Central memory CD8-positive, alpha-beta T cell (primary cell): ENCODE results near the gene COQ10A.

Experiments used
- ATAC-seq: fragments of 150-1000 bp; cut with Tn5 transposase; replicated peaks from 2 replicates; pipeline ENCODE4 v1.10.0; 2022; ENCODE audit warnings: mild to moderate bottlenecking, moderate FRiP score, moderate number of reproducible peaks; ENCODE audit not compliant: poor library complexity, severe bottlenecking; ENCODE audit errors: extremely low read depth
- DNase-seq, 2 donors: peaks; one replicate each; pipeline ENCODE4 v3.0.0; 2021; ENCODE audit warnings: low spot score in 2 of 2
- H3K27ac Mint-ChIP-seq: one replicate; pipeline ENCODE4 v1.8.0; 2022; ENCODE audit warnings: low read depth, mild to moderate bottlenecking, moderate library complexity, mixed read lengths
- H3K27me3 Mint-ChIP-seq: one replicate; pipeline ENCODE4 v1.8.0; 2022; ENCODE audit warnings: mixed read lengths
- H3K36me3 Mint-ChIP-seq: one replicate; pipeline ENCODE4 v1.8.0; 2022; ENCODE audit warnings: mild to moderate bottlenecking, moderate library complexity, mixed read lengths; ENCODE audit not compliant: insufficient read depth
- H3K4me1 Mint-ChIP-seq: one replicate; pipeline ENCODE4 v1.8.0; 2022; ENCODE audit warnings: mixed read lengths
- H3K4me3 Mint-ChIP-seq: one replicate; pipeline ENCODE4 v1.8.0; 2022; ENCODE audit warnings: mild to moderate bottlenecking, moderate library complexity, mixed read lengths
- H3K9me3 Mint-ChIP-seq: one replicate; pipeline ENCODE4 v1.8.0; 2022; ENCODE audit warnings: mixed read lengths

COQ10A gene

GRCh38 chr12:56230432-56231183, 36.1 kb upstream of the COQ10A start:
- no peak overlapping the region for H3K27ac Mint-ChIP-seq
- DNase-seq (no peak), ATAC-seq (no peak)
- H3K4me1 Mint-ChIP-seq = peaks cover 1% of the 10 kb centered on the region
- H3K27me3 Mint-ChIP-seq = no peaks in the 10 kb centered on the region
- no peaks in the 10 kb centered on the region for H3K9me3 Mint-ChIP-seq
- H3K4me3 Mint-ChIP-seq = no peak overlapping the region
- peaks cover 10% of the 10 kb centered on the region for H3K36me3 Mint-ChIP-seq

DNA sequence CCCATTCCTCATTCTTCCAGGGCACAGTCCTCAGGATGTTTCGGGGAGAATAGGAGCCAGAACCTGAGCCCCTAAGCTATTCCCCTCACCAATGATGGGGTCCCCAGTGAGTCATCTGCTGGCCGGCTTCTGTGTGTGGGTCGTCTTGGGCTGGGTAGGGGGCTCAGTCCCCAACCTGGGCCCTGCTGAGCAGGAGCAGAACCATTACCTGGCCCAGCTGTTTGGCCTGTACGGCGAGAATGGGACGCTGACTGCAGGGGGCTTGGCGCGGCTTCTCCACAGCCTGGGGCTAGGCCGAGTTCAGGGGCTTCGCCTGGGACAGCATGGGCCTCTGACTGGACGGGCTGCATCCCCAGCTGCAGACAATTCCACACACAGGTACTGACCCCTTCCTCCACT, 35.6 kb upstream of the COQ10A start:
- no peaks in the 10 kb centered on the region for H3K9me3 Mint-ChIP-seq
- H3K36me3 Mint-ChIP-seq = peaks cover 10% of the 10 kb centered on the region
- DNase-seq (no peak), ATAC-seq (no peak)
- H3K27me3 Mint-ChIP-seq = no peaks in the 10 kb centered on the region
- no peak overlapping the region for H3K27ac Mint-ChIP-seq
- H3K4me3 Mint-ChIP-seq = no peak overlapping the region
- no peaks in the 10 kb centered on the region for H3K4me1 Mint-ChIP-seq

DNA sequence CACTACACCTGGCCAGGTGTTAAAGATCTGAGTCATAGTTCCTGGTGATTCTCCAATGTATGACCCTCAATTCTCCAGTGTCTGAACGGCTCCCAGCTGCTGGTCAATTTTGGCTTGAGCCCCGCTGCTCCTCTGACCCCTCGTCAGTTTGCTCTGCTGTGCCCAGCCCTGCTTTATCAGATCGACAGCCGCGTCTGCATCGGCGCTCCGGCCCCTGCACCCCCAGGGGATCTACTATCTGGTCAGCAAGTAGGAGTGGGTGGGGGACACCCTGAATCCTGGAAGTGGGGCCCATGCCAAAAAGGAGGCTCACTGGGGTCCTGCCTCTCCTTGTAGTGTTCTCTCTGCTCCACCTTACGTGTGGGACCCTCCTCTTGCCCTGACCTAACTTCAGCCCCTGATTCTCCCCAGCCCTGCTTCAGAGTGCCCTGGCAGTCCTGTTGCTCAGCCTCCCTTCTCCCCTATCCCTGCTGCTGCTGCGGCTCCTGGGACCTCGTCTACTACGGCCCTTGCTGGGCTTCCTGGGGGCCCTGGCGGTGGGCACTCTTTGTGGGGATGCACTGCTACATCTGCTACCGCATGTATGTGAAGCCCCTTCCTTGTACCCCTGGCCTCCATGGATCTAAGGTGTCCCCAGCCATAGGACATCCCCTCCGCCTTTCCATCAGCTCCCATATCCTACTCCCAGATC, 31.9 kb upstream of the COQ10A start:
- H3K36me3 Mint-ChIP-seq = peaks cover 4% of the 10 kb centered on the region
- DNase-seq = no peak
- H3K4me3 Mint-ChIP-seq = no peak overlapping the region
- H3K9me3 Mint-ChIP-seq = no peaks in the 10 kb centered on the region
- no peaks in the 10 kb centered on the region for H3K27me3 Mint-ChIP-seq
- peak overlapping the region; percentile 3 for H3K27ac Mint-ChIP-seq
- H3K4me1 Mint-ChIP-seq = peaks cover 5% of the 10 kb centered on the region
- no peak for ATAC-seq

DNA sequence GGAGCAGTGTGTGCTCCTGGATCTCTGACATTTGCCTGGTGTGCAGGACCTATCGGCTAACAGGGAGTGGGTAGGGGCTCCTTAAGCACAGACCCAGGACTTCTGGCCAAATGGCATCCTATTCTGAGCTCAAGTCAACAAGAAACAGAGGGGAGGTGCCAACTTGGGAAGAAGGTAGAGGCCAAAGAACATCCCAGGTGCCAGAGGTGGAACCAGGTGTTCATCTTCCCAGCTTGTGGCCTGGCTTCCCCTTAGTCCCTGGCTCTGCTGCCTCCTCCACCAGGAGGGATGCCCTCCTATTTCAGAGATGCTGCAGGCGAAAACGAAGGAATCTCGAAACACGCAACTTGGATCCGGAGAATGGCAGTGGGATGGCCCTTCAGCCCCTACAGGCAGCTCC, 30.7 kb upstream of the COQ10A start:
- H3K27ac Mint-ChIP-seq = no peak overlapping the region
- H3K4me3 Mint-ChIP-seq = no peak overlapping the region
- H3K4me1 Mint-ChIP-seq = peaks cover 5% of the 10 kb centered on the region
- H3K27me3 Mint-ChIP-seq = no peaks in the 10 kb centered on the region
- DNase-seq (no peak), ATAC-seq (no peak)
- peaks cover 7% of the 10 kb centered on the region for H3K36me3 Mint-ChIP-seq
- H3K9me3 Mint-ChIP-seq = no peaks in the 10 kb centered on the region

DNA sequence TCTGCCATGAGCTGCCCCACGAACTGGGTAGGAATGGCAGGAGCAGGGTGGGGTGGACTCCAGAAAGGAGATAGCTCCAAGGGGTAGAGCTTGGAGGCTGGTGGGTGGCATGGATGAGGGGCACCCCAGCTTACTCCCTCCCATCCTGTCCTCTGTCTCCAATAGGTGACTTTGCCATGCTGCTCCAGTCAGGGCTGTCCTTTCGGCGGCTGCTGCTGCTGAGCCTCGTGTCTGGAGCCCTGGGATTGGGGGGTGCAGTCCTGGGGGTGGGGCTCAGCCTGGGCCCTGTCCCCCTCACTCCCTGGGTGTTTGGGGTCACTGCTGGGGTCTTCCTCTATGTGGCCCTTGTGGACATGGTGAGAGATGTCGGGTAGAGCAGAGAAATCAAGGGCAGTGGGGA, 29.8 kb upstream of the COQ10A start:
- Mint-ChIP-seq H3K36me3 (peaks cover 9% of the 10 kb centered on the region), H3K27ac (no peak overlapping the region), H3K27me3 (no peaks in the 10 kb centered on the region), H3K9me3 (no peaks in the 10 kb centered on the region), H3K4me1 (peaks cover 5% of the 10 kb centered on the region), H3K4me3 (no peak overlapping the region)
- no peak for DNase-seq
- ATAC-seq = no peak

DNA sequence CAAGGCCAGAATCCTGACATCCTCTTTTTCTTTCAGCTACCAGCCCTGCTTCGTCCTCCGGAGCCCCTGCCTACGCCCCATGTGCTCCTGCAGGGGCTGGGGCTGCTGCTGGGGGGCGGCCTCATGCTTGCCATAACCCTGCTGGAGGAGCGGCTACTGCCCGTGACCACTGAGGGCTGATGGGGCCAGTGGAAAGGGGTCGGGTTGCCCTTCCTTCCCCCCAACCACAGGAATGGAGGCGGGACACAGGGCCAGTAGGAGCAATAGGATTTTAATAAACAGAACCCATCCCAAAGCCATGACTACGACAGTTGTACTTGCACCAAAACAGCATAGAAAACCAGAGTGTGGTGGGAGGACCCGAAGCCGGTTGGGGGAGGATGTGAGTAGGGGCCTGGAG, 29.2 kb upstream of the COQ10A start:
- no peak overlapping the region for H3K4me3 Mint-ChIP-seq
- no peak for DNase-seq
- no peaks in the 10 kb centered on the region for H3K27me3 Mint-ChIP-seq
- no peak overlapping the region for H3K27ac Mint-ChIP-seq
- peaks cover 9% of the 10 kb centered on the region for H3K36me3 Mint-ChIP-seq
- H3K4me1 Mint-ChIP-seq = peaks cover 5% of the 10 kb centered on the region
- no peaks in the 10 kb centered on the region for H3K9me3 Mint-ChIP-seq
- ATAC-seq = no peak

DNA sequence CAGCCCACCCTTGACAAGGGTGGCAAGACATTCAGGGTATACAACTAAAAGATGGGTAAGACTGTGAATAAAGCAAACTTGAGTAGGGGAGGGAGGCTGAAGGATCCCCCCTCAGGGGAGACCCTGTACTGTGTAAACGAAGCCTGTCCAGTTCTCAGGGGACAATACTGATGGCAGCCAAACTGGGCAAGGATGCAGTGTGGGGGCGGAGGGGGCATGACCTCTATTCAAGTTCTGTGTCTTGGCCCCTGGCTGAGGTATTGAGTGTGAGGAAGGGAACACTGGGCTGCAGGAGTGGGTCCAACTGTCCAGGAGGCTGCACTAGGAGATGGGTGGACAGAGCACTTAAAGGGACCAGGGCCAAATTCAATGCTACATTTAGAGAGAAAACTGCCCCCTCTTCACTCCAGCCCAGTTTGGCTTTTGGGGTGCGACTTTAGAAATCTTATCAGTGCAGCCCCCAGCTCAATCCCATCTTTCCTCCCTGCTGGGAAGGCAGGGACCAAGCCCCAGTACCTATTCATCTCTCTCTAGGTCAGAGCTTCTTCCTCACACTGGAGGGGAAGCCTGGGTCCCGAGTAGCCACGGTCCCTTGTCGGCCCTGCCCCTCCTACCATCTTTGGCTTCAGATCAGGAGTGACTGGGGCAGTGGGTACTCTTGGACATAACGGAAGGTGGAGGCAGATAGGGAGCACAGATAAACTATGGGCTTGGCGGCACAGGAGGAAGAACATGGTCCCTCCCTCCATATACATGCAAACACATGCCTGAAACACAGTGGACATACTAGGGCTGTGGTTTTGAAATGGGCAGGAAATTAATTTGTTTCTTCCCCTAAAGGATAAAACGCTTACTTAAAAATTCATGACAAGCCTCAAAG, 25.1 kb upstream of the COQ10A start:
- Mint-ChIP-seq H3K4me3 (no peak overlapping the region), H3K36me3 (peaks cover 21% of the 10 kb centered on the region), H3K4me1 (peaks cover 1% of the 10 kb centered on the region), H3K27ac (peak overlapping the region; percentile 65), H3K27me3 (no peaks in the 10 kb centered on the region), H3K9me3 (no peaks in the 10 kb centered on the region)
- no peak for ATAC-seq
- no peak for DNase-seq

GRCh38 chr12:56242986-56243385, 23.8 kb upstream of the COQ10A start:
- H3K4me1 Mint-ChIP-seq = no peaks in the 10 kb centered on the region
- DNase-seq (no peak), ATAC-seq (no peak)
- H3K36me3 Mint-ChIP-seq = peaks cover 24% of the 10 kb centered on the region
- no peaks in the 10 kb centered on the region for H3K9me3 Mint-ChIP-seq
- H3K27me3 Mint-ChIP-seq = no peaks in the 10 kb centered on the region
- no peak overlapping the region for H3K4me3 Mint-ChIP-seq
- H3K27ac Mint-ChIP-seq = no peak overlapping the region

DNA sequence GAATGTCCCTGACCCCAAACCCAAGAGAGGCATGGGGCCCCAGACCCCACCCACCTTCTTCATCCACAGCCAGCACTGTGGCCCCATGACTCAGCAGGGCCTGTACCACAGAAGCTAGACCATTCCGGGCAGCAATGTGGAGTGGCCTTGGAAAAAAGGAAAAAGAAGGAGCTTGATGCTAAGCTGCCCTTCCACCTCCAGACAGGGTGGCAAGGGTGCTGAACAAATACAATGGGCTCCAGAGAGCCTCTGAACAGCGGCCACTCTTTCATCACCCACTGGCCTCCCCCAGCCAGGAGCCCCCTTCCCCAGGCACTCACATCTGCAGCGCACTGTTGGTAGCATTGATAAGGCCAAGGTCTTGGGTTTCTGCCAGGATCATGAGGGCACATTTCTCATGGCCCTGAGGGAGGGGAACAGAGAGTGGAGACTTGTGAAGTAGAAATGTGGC, 23.0 kb upstream of the COQ10A start:
- no peak for DNase-seq
- peaks cover 24% of the 10 kb centered on the region for H3K36me3 Mint-ChIP-seq

GRCh38 chr12:56244494-56244893, 22.2 kb upstream of the COQ10A start:
- Mint-ChIP-seq H3K4me1 (no peaks in the 10 kb centered on the region), H3K27me3 (no peaks in the 10 kb centered on the region), H3K9me3 (no peaks in the 10 kb centered on the region), H3K27ac (no peak overlapping the region), H3K36me3 (peaks cover 28% of the 10 kb centered on the region), H3K4me3 (no peak overlapping the region)
- no peak for DNase-seq
- ATAC-seq = no peak

More for the DNA sequence above, 23.0 kb upstream of the COQ10A start:
- Mint-ChIP-seq H3K9me3 (no peaks in the 10 kb centered on the region), H3K27ac (no peak overlapping the region), H3K4me3 (no peak overlapping the region), H3K4me1 (no peaks in the 10 kb centered on the region), H3K27me3 (no peaks in the 10 kb centered on the region)
- no peak for ATAC-seq

- Mint-ChIP-seq H3K27me3 (no peaks in the 10 kb centered on the region), H3K4me1 (no peaks in the 10 kb centered on the region)
- ATAC-seq = no peak
Measured at GRCh38 chr12:56247923-56248322, 18.8 kb upstream of the COQ10A start.

DNA sequence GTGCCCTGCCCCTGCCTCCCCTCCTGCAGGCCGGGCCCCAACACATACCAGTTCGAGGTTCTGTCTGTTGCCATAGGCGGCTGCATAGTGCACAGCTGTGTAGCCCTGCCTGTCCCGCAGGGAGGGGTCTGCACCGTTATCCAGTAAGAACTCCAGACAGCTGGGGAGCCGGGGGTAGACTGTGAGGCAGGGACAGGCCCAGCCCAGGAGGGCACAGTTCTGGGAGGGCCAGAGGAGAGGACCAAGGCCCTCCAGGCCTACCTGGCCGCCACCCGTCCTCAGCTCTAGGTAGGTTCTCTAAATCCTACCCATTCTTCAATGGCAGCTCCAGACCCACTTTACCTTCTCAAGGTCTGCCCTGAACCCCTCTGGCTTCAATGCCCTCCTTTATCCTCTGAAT, 18.0 kb upstream of the COQ10A start:
- Mint-ChIP-seq H3K4me1 (no peaks in the 10 kb centered on the region), H3K36me3 (peaks cover 49% of the 10 kb centered on the region), H3K4me3 (no peak overlapping the region), H3K9me3 (no peaks in the 10 kb centered on the region), H3K27me3 (no peaks in the 10 kb centered on the region), H3K27ac (no peak overlapping the region)
- DNase-seq = no peak
- ATAC-seq = no peak

More at GRCh38 chr12:56247923-56248322, 18.8 kb upstream of the COQ10A start:
- no peaks in the 10 kb centered on the region for H3K9me3 Mint-ChIP-seq
- peaks cover 41% of the 10 kb centered on the region for H3K36me3 Mint-ChIP-seq
- H3K4me3 Mint-ChIP-seq = no peak overlapping the region
- no peak for DNase-seq
- peak overlapping the region; percentile 65 for H3K27ac Mint-ChIP-seq
